22Rv1 (cell line): ENCODE data around the gene NBEA.

ENCODE experiments used
- ZFX ChIP-seq: fragments of 450-650 bp; IDR thresholded peaks from 2 replicates; pipeline ENCODE4 v1.6.1; 2017; ENCODE audit warnings: antibody characterized with exemption, borderline replicate concordance
- TF ChIP-seq, protein P1 (sequence below): fragments of 450-650 bp; IDR thresholded peaks from 2 replicates; pipeline ENCODE4 v1.5.1; 2017; ENCODE audit warnings: mild to moderate bottlenecking

DNA sequence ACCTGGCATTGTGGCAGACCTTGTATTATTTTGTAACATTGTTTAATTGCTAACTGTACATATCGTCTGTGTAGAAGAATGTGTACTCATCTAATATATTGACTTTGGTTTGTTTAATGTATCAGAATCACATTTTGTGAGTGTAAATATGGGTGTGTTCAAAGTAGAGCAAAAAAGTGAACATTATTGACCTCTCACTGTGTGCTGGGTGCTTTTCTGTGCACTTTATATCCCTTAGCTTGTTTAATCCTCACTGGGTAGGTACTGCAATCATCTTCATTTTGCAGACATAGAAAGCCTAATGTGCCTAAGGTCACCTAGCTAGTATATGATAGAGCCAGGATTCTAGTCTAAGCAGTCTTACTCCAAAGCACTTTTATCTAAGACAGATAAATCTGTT lies 289.4 kb downstream of the NBEA start:
- TF ChIP-seq, protein P1, sequence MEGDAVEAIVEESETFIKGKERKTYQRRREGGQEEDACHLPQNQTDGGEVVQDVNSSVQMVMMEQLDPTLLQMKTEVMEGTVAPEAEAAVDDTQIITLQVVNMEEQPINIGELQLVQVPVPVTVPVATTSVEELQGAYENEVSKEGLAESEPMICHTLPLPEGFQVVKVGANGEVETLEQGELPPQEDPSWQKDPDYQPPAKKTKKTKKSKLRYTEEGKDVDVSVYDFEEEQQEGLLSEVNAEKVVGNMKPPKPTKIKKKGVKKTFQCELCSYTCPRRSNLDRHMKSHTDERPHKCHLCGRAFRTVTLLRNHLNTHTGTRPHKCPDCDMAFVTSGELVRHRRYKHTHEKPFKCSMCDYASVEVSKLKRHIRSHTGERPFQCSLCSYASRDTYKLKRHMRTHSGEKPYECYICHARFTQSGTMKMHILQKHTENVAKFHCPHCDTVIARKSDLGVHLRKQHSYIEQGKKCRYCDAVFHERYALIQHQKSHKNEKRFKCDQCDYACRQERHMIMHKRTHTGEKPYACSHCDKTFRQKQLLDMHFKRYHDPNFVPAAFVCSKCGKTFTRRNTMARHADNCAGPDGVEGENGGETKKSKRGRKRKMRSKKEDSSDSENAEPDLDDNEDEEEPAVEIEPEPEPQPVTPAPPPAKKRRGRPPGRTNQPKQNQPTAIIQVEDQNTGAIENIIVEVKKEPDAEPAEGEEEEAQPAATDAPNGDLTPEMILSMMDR, result no peak
- no peak for TF ChIP-seq ZFX
